K562 (cell line): Measurements from ENCODE around the gene PCDHGB1. TPM values are rescaled to one million over a fixed set of nuclear protein-coding genes. Genes with fewer than 3 reads are reported as not detected.

Source experiments
- ATAC-seq: fragments of 200-7000 bp; cut with Tn5 transposase; 3 replicates; pipeline ENCODE4 v1.9.1; 2020; ENCODE audit warnings: moderate library complexity
- Bru-seq: library from RNA; stranded (reverse); fragments of 400-500 nt; gene quantifications from one replicate; lab custom pipeline; 2021; lab: Mats Ljungman, UMichigan
- BruChase-seq, 2 experiments: library from RNA; stranded (reverse); fragments of 400-500 nt; gene quantifications; one replicate each; lab custom pipeline; 2021; lab: Mats Ljungman, UMichigan
- BruUV-seq: library from RNA; stranded (reverse); fragments of 400-500 nt; replicated peaks from 2 replicates; lab custom pipeline; 2021; lab: Mats Ljungman, UMichigan
- CTCF ChIA-PET: fragments of 300-600 bp; formaldehyde crosslinking; extraction: SDS; loops from one replicate; lab custom pipeline; 2021; ENCODE audit warnings: low intra/inter-chr PET ratio; lab: Yijun Ruan, JAX
- POLR2A ChIA-PET: fragments of 300-600, 350-650 bp; sonication (Branson Sonifier 250); formaldehyde crosslinking; extraction: SDS; loops from one replicate; lab custom pipeline; 2021; ENCODE audit warnings: antibody characterized with exemption, inconsistent platforms; lab: Yijun Ruan, JAX
- DNase-seq, 4 experiments: peaks; one replicate each; pipeline versions ENCODE4 v3.0.0 to v3.0.0-alpha.2; 2011 to 2018; ENCODE audit warnings: low spot score in 3 of 4, mixed read lengths in 3 of 4; ENCODE audit errors: extremely low read depth in 1 of 4
- FAIRE-seq: peaks from 2 replicates; lab custom pipeline; 2011; peaks lifted over from hg19 to GRCh38; lab: Jason Lieb, UNC
- H2AFZ ChIP-seq: 2 replicates; pipeline ENCODE4 v1.6.0; 2011; ENCODE audit warnings: low read depth, low read length, control low read depth, inconsistent platforms
- H3K27ac ChIP-seq: fragments of 200-600 bp; 3 replicates; pipeline ENCODE4 v1.8.0; 2011; ENCODE audit warnings: low read depth, mild to moderate bottlenecking, control low read depth, inconsistent platforms, low read length, moderate library complexity, mixed read lengths; ENCODE audit errors: extremely low read depth
- H3K27me3 ChIP-seq, 2 experiments: fragments of 300-600 bp in 1 of 2; 2 replicates in 1 of 2; 3 replicates in 1 of 2; pipeline versions ENCODE4 v1.6.0 to v1.8.0; 2011; ENCODE audit warnings: inconsistent platforms in 2 of 2, low read length in 2 of 2, mild to moderate bottlenecking in 1 of 2, mixed read lengths in 1 of 2, moderate library complexity in 1 of 2; ENCODE audit not compliant: control insufficient read depth in 2 of 2, insufficient read depth in 2 of 2
- H3K36me3 ChIP-seq: fragments of 300-600 bp; 3 replicates; pipeline ENCODE4 v1.8.0; 2011; ENCODE audit warnings: mild to moderate bottlenecking, low read length, inconsistent platforms; ENCODE audit not compliant: control insufficient read depth, insufficient read depth
- H3K4me1 ChIP-seq, 2 experiments: fragments of 200-600 bp in 1 of 2; replicated peaks in 1 of 2; 2 replicates in 1 of 2; 3 replicates in 1 of 2; pipeline versions ENCODE4 v1.5.1 to v1.8.0; 2011; ENCODE audit warnings: inconsistent platforms in 2 of 2, low read length in 2 of 2, mild to moderate bottlenecking in 1 of 2, mixed read lengths in 1 of 2, moderate library complexity in 1 of 2; ENCODE audit not compliant: control insufficient read depth in 2 of 2, insufficient read depth in 2 of 2
- H3K4me2 ChIP-seq: 2 replicates; pipeline ENCODE4 v1.6.1; 2011; ENCODE audit warnings: low read length, control low read depth, inconsistent platforms, mixed read lengths; ENCODE audit not compliant: insufficient read depth
- H3K4me3 ChIP-seq: fragments of 200-600 bp; sonication (generic), shearing (Covaris generic); 2 replicates; pipeline ENCODE4 v1.5.1; 2016; ENCODE audit warnings: control low read depth, inconsistent platforms
- H3K79me2 ChIP-seq: fragments of 200-600 bp; 3 replicates; pipeline ENCODE4 v1.8.0; 2011; ENCODE audit warnings: low read length, inconsistent platforms; ENCODE audit not compliant: control insufficient read depth, insufficient read depth
- H3K9ac ChIP-seq, 2 experiments: 2 replicates each; pipeline versions ENCODE4 v1.6.0 to v1.6.1; 2011; ENCODE audit warnings: low read depth in 2 of 2, low read length in 2 of 2, control low read depth in 1 of 2, inconsistent platforms in 1 of 2, mild to moderate bottlenecking in 1 of 2, mixed read lengths in 1 of 2; ENCODE audit not compliant: insufficient read depth in 1 of 2
- H3K9me1 ChIP-seq: one replicate; pipeline ENCODE4 v1.6.0; 2011; ENCODE audit warnings: inconsistent platforms, mild to moderate bottlenecking, low read length, moderate library complexity; ENCODE audit not compliant: control insufficient read depth, insufficient read depth
- H3K9me3 ChIP-seq: replicated peaks from 2 replicates; pipeline ENCODE4 v1.5.1; 2011; ENCODE audit warnings: low read depth, low read length, inconsistent platforms; ENCODE audit not compliant: control insufficient read depth, insufficient read depth
- H4K20me1 ChIP-seq: replicated peaks from 2 replicates; pipeline ENCODE4 v1.6.1; 2011; ENCODE audit warnings: low read length, inconsistent platforms, mixed read lengths; ENCODE audit not compliant: control insufficient read depth, insufficient read depth
- ETV1 ChIP-seq: fragments of 450-650 bp; conservative IDR thresholded peaks from 2 replicates; pipeline ENCODE4 v1.6.1; 2016; ENCODE audit warnings: missing genetic modification characterization, control low read depth, low read depth, missing compliant biosample characterization
- RNF219 ChIP-seq: fragments of 250-450 bp; sonication (Bioruptor Pico); IDR thresholded peaks from 2 replicates; pipeline ENCODE4 v1.5.0; 2022; ENCODE audit warnings: mild to moderate bottlenecking
- SPI1 ChIP-seq: IDR thresholded peaks from 2 replicates; pipeline ENCODE4 v1.6.1; 2011; ENCODE audit warnings: low read depth, low read length, control low read depth, borderline replicate concordance
- TARDBP ChIP-seq: fragments of 450-650 bp; IDR thresholded peaks from 2 replicates; pipeline ENCODE4 v1.6.1; 2016
- TEAD4 ChIP-seq, 2 experiments: sonication (generic) in 1 of 2; formaldehyde crosslinking in 1 of 2; IDR thresholded peaks; 2 replicates each; pipeline versions ENCODE4 v1.6.1 to v1.8.0; 2012 to 2022; ENCODE audit warnings: borderline replicate concordance in 1 of 2, inconsistent platforms in 1 of 2, low read length in 1 of 2, mild to moderate bottlenecking in 1 of 2, missing genetic modification reagents in 1 of 2
- WGBS: fragments of 100-300 bp; shearing (Covaris generic); methylation state at CpG from one replicate; pipeline ENCODE4 v1.1.6; 2016; ENCODE audit warnings: low coverage, mixed read lengths; ENCODE audit not compliant: insufficient coverage; ENCODE audit errors: missing lambda C conversion rate; 5-methylcytosine and 5-hydroxymethylcytosine counted together
- in situ Hi-C: fragments of 300-500 bp; cut with MboI; formaldehyde crosslinking; loops from 4 replicates; pipeline ENCODE4 v1.15.0; 2018; ENCODE audit warnings: inconsistent platforms, mixed read lengths
- intact Hi-C: fragments of 100-400 bp; cut with micrococcal nuclease; formaldehyde crosslinking; loops from 2 replicates; pipeline ENCODE4 v1.14.2; 2022
- long read RNA-seq, 3 experiments: library from polyadenylated mRNA in 2 of 3; library from RNA in 1 of 3; unstranded in 2 of 3; stranded (forward) in 1 of 3; transcript quantifications; one replicate each; pipeline ENCODE4 v2.0.0, GENCODE V29; 2019 to 2022
- polyA minus RNA-seq, 3 experiments: library from RNA; depleted of rRNA, polyadenylated mRNA; stranded (reverse); fragments of >200 nt; gene quantifications; 2 replicates each; pipeline ENCODE4 v1.2.3, GENCODE V29; 2011
- polyA plus RNA-seq, 8 experiments: library from polyadenylated mRNA; depleted of rRNA in 4 of 8; stranded (reverse) in 5 of 8; unstranded in 3 of 8; fragments of >200 nt; fragmentation: Nextera tagmentation in 2 of 8; fragmentation: Illumina TruSeq in 1 of 8; extraction: Ambion mirVana in 2 of 8; extraction: Trizol in 1 of 8; gene quantifications; 2 replicates each; pipeline versions ENCODE4 v1.2.1 to v1.2.3, GENCODE V29; 2011 to 2014; ENCODE audit warnings: inconsistent platforms in 1 of 8, missing spikeins in 1 of 8
- total RNA-seq, 7 experiments: library from RNA; depleted of rRNA in 6 of 7; stranded (reverse); fragments of >200 nt in 6 of 7; fragmentation: Illumina TruSeq in 2 of 7; extraction: Trizol in 2 of 7; gene quantifications; 2 replicates each; pipeline versions ENCODE4 v1.2.1 to v1.2.3, GENCODE V29; 2011 to 2021; ENCODE audit warnings: low replicate concordance in 1 of 7

The PCDHGB1 gene
- total RNA-seq (2011; cell fraction: chromatin; rRNA removed; ENCODE audit: low replicate concordance): 1.9 and 2.1 TPM in 2 replicates
- total RNA-seq (2011; cell fraction: nucleolus; rRNA removed): 1.5 and 1.6 TPM in 2 replicates
- 0.92 and 1.2 TPM in 2 replicates for total RNA-seq (2011; cell fraction: nucleoplasm; rRNA removed)
- total RNA-seq (2014; rRNA removed) (0.12 and 0.14 TPM in 2 replicates), total RNA-seq (2014; rRNA removed; fragmentation: Illumina TruSeq; extraction: Trizol) (0.11 and 0.16 TPM in 2 replicates), total RNA-seq (2015; rRNA removed; fragmentation: Illumina TruSeq; extraction: Trizol) (0.07 and 0.19 TPM in 2 replicates), total RNA-seq (2021) (0.07 and 0.29 TPM in 2 replicates), polyA plus RNA-seq (2011; rRNA removed) (0.05 and 0.20 TPM in 2 replicates), polyA plus RNA-seq (2014; fragmentation: Illumina TruSeq; extraction: Trizol) (0.06 and 0.11 TPM in 2 replicates), polyA plus RNA-seq (2014; fragmentation: Nextera tagmentation; extraction: Ambion mirVana) (not detected), polyA plus RNA-seq (2014; rRNA removed) (0.07 TPM in 2 replicates), polyA minus RNA-seq (2011; rRNA and poly(A)+ RNA removed) (0.15 and 0.56 TPM in 2 replicates), Bru-seq, nascent RNA (percentile 43 among the genes with signal in this experiment), BruChase-seq, experiment 1, labeled RNA remaining after a 2-hour chase (percentile 39 among the genes with signal in this experiment), BruChase-seq, experiment 2, labeled RNA remaining after a 6-hour chase (percentile 44 among the genes with signal in this experiment)
- 0.01 and 0.21 TPM in 2 replicates for polyA plus RNA-seq (2011; cell fraction: cytosol; rRNA removed)
- polyA plus RNA-seq (2011; cell fraction: nucleus; rRNA removed): 0.10 and 0.54 TPM in 2 replicates
- 0.14 and 0.25 TPM in 2 replicates for polyA plus RNA-seq (2012)
- polyA minus RNA-seq (2011; cell fraction: cytosol; rRNA and poly(A)+ RNA removed): not detected in 2 replicates
- 0.44 and 1.2 TPM in 2 replicates for polyA minus RNA-seq (2011; cell fraction: nucleus; rRNA and poly(A)+ RNA removed)
- long read RNA-seq, experiment 1: 0 reads
- long read RNA-seq, experiment 2: 0 reads
- long read RNA-seq, experiment 3: 0 reads

DNA sequence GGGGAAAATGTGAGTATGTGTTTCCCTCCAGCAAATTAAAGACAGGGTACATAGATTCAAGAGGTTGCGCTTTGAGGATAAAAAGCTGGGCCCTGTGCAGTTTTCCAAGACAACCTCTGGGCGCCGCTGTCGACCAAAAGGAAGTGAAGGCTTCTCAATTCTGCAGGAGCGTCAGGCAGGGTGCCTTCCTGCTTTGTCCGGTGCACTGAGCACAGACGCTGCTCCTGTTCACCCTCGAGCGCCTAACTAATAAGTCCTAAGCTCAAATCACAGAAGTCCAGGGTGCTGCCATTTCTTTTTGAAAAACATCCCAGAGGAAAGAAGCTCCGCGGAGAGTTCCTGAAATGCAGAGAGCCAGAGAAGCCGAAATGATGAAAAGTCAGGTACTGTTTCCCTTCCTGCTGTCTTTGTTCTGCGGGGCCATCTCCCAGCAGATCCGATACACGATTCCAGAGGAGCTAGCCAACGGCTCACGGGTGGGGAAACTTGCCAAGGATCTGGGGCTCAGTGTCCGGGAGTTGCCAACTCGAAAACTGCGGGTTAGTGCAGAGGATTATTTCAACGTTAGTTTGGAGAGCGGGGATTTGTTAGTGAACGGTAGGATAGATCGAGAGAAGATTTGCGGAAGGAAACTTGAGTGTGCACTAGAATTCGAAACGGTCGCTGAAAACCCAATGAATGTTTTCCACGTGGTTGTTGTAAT is at the start of gene PCDHGB1:
Gene PCDHGB1 (plus strand): TSS at position 183 of the 703 bp plus-strand sequence. CDS start 162 bp downstream, at position 345.
- H3K9me1 ChIP-seq: no peaks in the 10 kb centered on the region
- CTCF ChIA-PET: interaction anchor here (0.6 to 1.5 kb wide), 7 partner anchors 12 to 1483 kb away, joined by 3 to 9 read pairs (median 4); partner anchors contain the start of gene PCDHGA2
- peak; percentile 99 for ATAC-seq
- H3K27me3 ChIP-seq: peaks cover 0 to 12% of the 10 kb centered on the region in 2 experiments; a peak in 3 of 5 replicates
- H3K79me2 ChIP-seq: no peaks in the 10 kb centered on the region
- H3K4me1 ChIP-seq: peaks cover 0 to 2% of the 10 kb centered on the region in 2 experiments; a peak in 2 of 5 replicates
- no peaks in the 10 kb centered on the region for H4K20me1 ChIP-seq
- FAIRE-seq: peak; percentile 86
- BruUV-seq: TSS peak; percentile 42
- H3K9ac ChIP-seq: peak within 1 kb of the TSS in 1 of 2 experiments; percentile 83; a peak in 1 of 4 replicates
- intact Hi-C loops: no loop called here
- DNase-seq: peak; percentile 44 to 75 (median 62)
- 3% methylated on average over 29 of the region's 29 CpGs for WGBS
- H3K36me3 ChIP-seq: no peaks in the 10 kb centered on the region
- H3K4me3 ChIP-seq: peak within 1 kb of the TSS; percentile 43
- no peaks in the 10 kb centered on the region for H3K9me3 ChIP-seq
- in situ Hi-C loops: no loop called here
- POLR2A ChIA-PET: interaction anchor here (0.5 to 1.2 kb wide), 4 partner anchors 20 to 521 kb away, joined by 3 read pairs; no protein-coding TSS in a partner anchor
- H2AFZ ChIP-seq: peak within 1 kb of the TSS; percentile 87
- no peak within 1 kb of the TSS for H3K27ac ChIP-seq
- H3K4me2 ChIP-seq: peak within 1 kb of the TSS; percentile 77
- TF ChIP-seq TEAD4 (IDR thresholded peaks at IDR 0.05; ENCODE audit: low read length) (no peak), TEAD4 (CRISPR knock-in tag; IDR thresholded peaks at IDR 0.05; ENCODE audit: borderline replicate concordance) (no peak), RNF219 (CRISPR knock-in tag) (no peak), TARDBP (no peak), SPI1 (peak; percentile 37; the same call in 1 of the 2 replicates), ETV1 (tag) (peak; percentile 43; the same call in 1 of the 2 replicates)
